Measurements from ENCODE around the gene PARD3B. TPM values are rescaled to one million over a fixed set of nuclear protein-coding genes. Genes with fewer than 3 reads are reported as not detected.

Gene PARD3B
- total RNA-seq, 1 experiment from 2014 or later: 6.4 TPM

DNA sequence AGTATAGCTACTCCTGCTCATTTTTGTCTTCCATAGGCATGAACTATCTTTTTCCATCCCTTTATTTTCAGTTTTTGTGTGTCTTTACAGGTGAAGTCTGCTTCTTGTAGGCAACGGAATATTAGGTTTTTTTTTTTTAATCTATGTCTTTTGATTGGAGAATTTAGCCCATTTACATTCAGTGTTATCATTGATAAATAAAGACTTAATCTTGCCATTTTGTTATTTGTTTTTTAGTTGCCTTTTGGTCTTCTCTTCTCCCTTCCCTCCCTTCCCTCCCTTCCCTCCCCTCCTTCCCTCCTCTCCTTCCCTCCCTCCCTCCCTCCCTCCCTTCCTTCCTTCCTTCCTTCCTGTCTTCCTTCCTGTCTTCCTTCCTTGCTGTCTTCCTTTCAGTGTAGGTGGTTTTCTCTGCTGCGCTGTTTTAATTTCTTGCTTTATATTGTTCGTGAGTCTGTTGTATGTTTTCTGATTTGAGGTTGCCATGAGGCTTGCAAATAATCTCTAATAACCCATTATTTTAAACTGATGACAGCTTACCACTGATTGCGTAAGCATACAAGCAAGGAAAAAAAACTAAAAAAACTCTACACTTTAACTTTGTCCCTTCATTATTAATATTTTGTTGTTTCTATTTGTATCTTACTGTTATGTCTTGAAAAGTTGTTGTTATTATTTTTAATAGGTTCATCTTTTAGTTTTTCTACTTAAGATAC is 353.8 kb downstream of the PARD3B start:
- no peak overlapping the region for H2BK20ac ChIP-seq (ENCODE audit: low read depth, low read length, poor library complexity, severe bottlenecking)
- H2AFZ ChIP-seq (ENCODE audit: low read length): no peak overlapping the region
- no peak overlapping the region for H3K9ac ChIP-seq (ENCODE audit: extremely low read depth, insufficient read length, low read length)
- H3K14ac ChIP-seq (ENCODE audit: insufficient read depth, low read length): no peak overlapping the region
- no peak overlapping the region for H3K56ac ChIP-seq (ENCODE audit: insufficient read length, low read depth, low read length)
- no peak overlapping the region for H3K4me3 Mint-ChIP-seq
- DNase-seq: no peak
- no peak overlapping the region for H2BK120ac ChIP-seq (ENCODE audit: low read depth, low read length, poor library complexity, severe bottlenecking)
- no peak overlapping the region for H3K27ac ChIP-seq (ENCODE audit: insufficient read length, low read depth, low read length)
- no peak overlapping the region for H2BK12ac ChIP-seq (ENCODE audit: insufficient read length, low read depth, low read length)
- H3K36me3 Mint-ChIP-seq (ENCODE audit: insufficient read depth in 1 of 3, low read depth in 3 of 3): peaks cover 0 to 6% (median 0%) of the 10 kb centered on the region in 3 experiments; a peak in 2 of 7 replicates
- no peak overlapping the region for H3K4ac ChIP-seq (ENCODE audit: low read depth, low read length)
- TF ChIP-seq, protein P1, sequence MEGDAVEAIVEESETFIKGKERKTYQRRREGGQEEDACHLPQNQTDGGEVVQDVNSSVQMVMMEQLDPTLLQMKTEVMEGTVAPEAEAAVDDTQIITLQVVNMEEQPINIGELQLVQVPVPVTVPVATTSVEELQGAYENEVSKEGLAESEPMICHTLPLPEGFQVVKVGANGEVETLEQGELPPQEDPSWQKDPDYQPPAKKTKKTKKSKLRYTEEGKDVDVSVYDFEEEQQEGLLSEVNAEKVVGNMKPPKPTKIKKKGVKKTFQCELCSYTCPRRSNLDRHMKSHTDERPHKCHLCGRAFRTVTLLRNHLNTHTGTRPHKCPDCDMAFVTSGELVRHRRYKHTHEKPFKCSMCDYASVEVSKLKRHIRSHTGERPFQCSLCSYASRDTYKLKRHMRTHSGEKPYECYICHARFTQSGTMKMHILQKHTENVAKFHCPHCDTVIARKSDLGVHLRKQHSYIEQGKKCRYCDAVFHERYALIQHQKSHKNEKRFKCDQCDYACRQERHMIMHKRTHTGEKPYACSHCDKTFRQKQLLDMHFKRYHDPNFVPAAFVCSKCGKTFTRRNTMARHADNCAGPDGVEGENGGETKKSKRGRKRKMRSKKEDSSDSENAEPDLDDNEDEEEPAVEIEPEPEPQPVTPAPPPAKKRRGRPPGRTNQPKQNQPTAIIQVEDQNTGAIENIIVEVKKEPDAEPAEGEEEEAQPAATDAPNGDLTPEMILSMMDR (conservative IDR thresholded peaks at IDR 0.05): no peak
- no peak overlapping the region for H4K5ac ChIP-seq (ENCODE audit: insufficient read length, low read depth, low read length)
- H3K79me2 ChIP-seq (ENCODE audit: insufficient read depth, low read length): no peaks in the 10 kb centered on the region
- H3K79me1 ChIP-seq (ENCODE audit: insufficient read depth, low read depth, low read length, poor library complexity, severe bottlenecking): no peaks in the 10 kb centered on the region
- H3K27me3 ChIP-seq (ENCODE audit: insufficient read depth, low read length): no peaks in the 10 kb centered on the region
- H4K91ac ChIP-seq (ENCODE audit: insufficient read length, low read depth, low read length): no peak overlapping the region
- H4K8ac ChIP-seq (replicated peaks; ENCODE audit: insufficient read length, low read depth, low read length): no peak overlapping the region
- H3K9me3 Mint-ChIP-seq: peaks cover 4 to 9% of the 10 kb centered on the region in 2 experiments; a peak in 4 of 5 replicates
- no peaks in the 10 kb centered on the region for H3K9me3 ChIP-seq (ENCODE audit: control insufficient read depth, low read depth, low read length)
- H4K20me1 ChIP-seq (ENCODE audit: control insufficient read depth, insufficient read depth, insufficient read length): no peaks in the 10 kb centered on the region
- 0 out of 4 replicates have a peak, but pooled peaks cover 0 to 3% of the 10 kb centered on the region in 2 experiments for H3K4me1 Mint-ChIP-seq
- H3K27me3 Mint-ChIP-seq (ENCODE audit: low read depth): peaks cover 2% of the 10 kb centered on the region; the same call in 1 of the 2 replicates
- no CpG with 5 or more reads among the region's 4 CpGs for WGBS (ENCODE audit: extremely low coverage, insufficient read length, low lambda C conversion rate)
- no peak overlapping the region for H2BK5ac ChIP-seq (ENCODE audit: insufficient read length, low read length)
- no peak overlapping the region for H3K18ac ChIP-seq (ENCODE audit: insufficient read length, low read depth, low read length)
- H3K4me2 ChIP-seq (ENCODE audit: insufficient read depth, insufficient read length, low read length): no peak overlapping the region
- H3K27ac Mint-ChIP-seq: no peak overlapping the region
- no peak overlapping the region for H2AK5ac ChIP-seq (ENCODE audit: insufficient read length, low read length)
- no peaks in the 10 kb centered on the region for H3K23me2 ChIP-seq (ENCODE audit: insufficient read length, low read depth, low read length, poor library complexity, severe bottlenecking)
- no peak overlapping the region for H3T11ph ChIP-seq (ENCODE audit: low read length)
- no peaks in the 10 kb centered on the region for H3K4me1 ChIP-seq (ENCODE audit: insufficient read depth, low read length)
- no peak overlapping the region for H2BK15ac ChIP-seq (ENCODE audit: low read depth, low read length)
- H3K23ac ChIP-seq (ENCODE audit: insufficient read length, low read depth, low read length): no peak overlapping the region

All from H9 (cell line).